HG03521 (cell line): ENCODE data around the gene NAGA.
A peak's percentile ranks its signal among the peaks of the same experiment; 100 is the strongest.
"Not testable (repeated sequence)": the region's sequence is repeated elsewhere in the genome, so short reads cannot be mapped to it uniquely, and the experiment has no call there.

Experiments
- ATAC-seq: cut with Tn5 transposase; IDR thresholded peaks from one replicate; pipeline ENCODE4 v1.9.1; 2021; ENCODE audit warnings: mild to moderate bottlenecking, moderate library complexity; ENCODE audit not compliant: unreplicated experiment

NAGA gene

GRCh38 chr22:42070517-42071422 is at the start of gene NAGA:
Gene NAGA, minus strand, starts transcription at chr22:42070812. Its CDS starts 515 bp downstream, at chr22:42070297.
- peak; percentile 86 for ATAC-seq

GRCh38 chr22:42116848-42117424 is 46.3 kb upstream of the NAGA start:
- no peak for ATAC-seq

DNA sequence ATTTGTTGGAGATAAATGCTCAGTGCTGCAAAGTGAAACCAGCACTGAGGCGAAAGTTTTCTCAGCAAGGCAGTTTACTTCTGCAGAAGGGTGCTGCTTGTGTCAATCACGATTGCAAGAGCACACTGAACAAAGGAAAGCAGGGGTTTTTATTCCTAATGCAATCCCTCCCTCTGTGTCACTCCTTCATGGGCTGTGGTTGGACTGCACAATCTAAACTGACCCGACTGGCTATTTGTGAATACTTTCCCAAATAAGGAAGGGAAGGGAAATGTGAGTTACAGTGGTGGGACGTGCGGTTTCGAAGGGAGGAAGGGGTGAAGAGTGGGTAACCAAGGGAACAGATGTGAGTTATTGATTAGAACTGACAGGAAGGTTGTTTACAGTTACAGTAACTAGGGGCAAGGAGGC is 44.8 kb upstream of the NAGA start:
- ATAC-seq: not testable (repeated sequence)

- ATAC-seq: no peak
Observed at GRCh38 chr22:42114721-42115120, 44.1 kb upstream of the NAGA start.

DNA sequence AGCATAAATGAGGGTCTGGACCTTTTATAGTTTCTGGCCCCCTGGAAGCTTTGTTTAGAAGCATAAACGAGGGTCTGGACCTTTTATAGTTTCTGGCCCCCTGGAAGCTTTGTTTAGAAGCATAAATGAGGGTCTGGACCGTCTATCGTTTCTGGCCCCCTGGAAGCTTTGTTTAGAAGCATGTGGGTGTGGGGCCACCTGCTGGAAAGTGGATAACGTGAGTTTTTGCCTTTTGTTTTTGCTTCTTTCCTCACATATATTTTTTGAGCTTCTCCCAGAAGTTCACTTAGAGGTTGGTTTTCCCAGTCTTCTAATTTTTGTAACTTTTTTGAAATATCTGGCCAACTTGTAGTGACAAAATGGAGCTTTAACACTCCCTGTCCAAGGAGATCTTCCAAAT is 42.2 kb upstream of the NAGA start:
- not testable (repeated sequence) for ATAC-seq

- ATAC-seq: no peak
Observed at GRCh38 chr22:42111798-42112197, 41.2 kb upstream of the NAGA start.

GRCh38 chr22:42108848-42109247 is 38.2 kb upstream of the NAGA start:
- ATAC-seq: no peak

- ATAC-seq: not testable (repeated sequence)
Observed at GRCh38 chr22:42104332-42104860, 33.8 kb upstream of the NAGA start.

DNA sequence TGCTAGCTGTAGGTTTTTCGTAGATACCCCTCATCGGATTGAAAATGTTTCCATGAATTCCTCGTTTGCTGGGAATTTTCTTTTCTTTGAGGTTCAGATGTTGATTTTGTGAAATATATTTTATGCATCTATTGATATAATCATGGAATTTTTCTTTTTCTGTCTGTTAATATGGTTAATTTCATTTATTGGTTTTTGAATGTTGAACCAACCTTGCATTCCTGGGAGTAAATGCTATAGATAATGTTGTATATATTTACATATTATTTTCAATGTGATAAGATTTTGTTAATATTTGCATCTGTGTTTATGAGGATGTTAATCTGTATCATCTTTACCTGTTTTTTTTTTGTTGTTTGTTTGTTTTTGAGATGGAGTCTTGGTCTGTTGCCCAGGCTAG is 30.6 kb upstream of the NAGA start:
- ATAC-seq: no peak

GRCh38 chr22:42091455-42091782 is 20.8 kb upstream of the NAGA start:
- no peak for ATAC-seq

DNA sequence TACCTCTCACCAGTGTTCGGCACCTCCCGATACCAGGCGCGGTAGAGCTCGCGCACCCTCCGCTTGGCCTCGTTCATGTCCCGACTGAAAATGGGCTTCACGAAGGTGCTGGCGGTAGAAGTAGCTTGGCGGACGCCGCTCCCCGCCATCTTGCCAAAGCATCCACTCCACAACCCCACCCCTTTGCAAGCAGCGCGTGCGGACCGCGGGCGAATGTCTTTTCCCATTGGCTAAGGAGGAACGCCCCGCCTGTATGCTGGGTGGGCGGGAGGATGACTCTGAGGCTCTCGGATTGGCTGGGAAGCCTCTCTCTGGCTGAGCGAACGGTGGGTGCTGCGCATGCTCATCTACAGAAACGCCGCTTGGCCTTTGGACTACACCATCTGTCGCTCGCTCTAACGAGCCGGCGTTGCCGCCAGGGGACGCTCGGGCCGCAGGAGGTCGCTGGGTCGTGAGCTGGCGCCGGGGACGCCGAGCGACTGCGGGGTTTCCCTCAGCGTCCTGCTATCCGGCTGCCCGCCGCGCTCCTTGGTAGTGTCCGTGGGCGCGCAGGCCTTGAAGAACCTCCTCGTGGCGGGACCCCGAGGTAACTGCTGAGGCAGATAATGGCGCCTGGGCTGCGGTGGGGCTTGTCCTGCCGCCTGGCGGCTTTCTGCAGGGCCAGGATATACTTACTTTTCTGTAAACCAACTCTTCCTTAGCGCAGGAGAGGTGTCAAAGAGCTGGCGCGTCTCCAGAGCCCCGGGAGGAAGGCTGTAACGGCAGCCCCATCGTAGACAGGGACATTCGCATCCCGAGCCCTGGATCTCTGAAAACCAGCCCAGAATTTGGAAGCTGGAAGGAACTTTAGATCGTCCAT is 20.2 kb upstream of the NAGA start, which contains the start of gene NDUFA6:
TSS of gene NDUFA6 (minus strand) at position 177 of the 859 bp plus-strand sequence. CDS start at position 149, 28 bp downstream.
- peak; percentile 92 for ATAC-seq

DNA sequence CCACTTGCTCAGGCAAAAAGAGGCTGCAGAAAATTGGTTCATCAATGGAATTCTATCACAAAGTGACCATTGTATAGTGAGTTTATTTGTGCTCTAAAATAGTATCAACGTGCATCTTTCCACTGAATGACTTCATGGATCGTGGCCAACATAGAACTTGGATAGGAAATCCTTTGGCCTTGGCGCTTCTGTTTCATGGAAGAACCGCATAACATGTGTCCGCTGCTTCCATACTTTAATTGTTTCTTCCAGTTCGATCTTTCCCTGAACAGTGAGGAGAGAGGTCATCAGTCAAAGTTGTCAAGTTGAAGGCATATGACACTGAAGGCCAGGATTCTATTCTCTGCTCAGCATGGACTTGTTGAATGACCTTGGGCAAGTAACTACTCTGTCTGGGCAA is 15.4 kb upstream of the NAGA start:
- ATAC-seq: no peak

DNA sequence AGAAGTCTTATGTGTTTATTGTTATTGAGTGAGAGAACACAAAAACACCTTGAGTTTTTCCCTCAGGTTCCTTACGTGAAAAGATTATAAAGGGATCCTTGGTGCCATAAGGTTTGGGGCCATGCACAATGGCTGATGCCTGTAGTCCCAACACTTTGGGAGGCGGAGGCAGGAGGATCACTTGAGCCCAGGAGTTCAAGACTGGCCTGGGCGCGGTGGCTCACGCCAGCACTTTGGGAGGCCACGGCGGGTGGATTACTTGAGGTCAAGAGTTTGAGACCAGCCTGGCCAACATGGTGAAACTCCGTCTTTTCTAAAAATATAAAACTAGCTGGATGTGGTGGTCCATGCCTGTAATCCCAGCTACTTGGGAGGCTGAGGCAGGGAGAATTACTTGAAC is 14.3 kb upstream of the NAGA start:
- ATAC-seq: no peak

DNA sequence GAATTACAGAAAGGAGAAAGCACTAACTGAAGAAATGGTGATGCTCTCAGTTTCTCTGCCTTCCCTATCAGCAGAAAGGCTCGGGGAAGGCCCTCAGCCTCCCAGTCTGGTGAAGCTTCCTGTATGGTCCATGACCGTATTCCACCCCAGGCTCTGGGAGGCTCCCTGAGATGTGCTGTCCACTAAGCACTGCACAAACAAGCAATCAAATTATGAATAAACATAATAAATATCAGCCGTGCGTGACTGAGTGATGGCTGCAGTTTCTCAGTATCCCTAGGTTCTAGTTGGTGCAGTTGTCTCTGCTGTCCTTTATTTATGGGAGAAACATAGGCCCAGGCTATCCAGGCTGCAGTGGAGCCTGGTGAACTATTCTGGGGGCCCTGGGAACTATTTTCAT is 12.5 kb upstream of the NAGA start:
- no peak for ATAC-seq

DNA sequence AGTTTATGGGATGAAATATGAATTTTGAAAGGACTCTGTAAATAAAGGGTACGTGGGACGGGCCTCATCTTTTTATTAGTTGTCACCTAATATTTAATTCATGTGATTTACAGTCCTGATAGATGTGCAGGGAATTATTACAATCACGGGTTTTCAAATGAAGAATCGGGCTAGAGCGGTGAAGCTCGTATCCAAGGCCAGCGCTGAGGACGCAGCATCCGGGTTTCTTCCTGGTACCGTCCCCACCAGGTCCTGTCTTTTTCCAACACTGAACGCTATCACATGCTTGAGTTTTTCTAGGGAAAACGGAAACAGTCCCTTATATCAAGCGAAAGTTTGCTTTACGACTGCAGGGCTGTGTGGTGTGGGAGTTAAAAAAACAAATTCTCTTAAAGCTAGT is 9.7 kb upstream of the NAGA start:
- no peak for ATAC-seq

GRCh38 chr22:42079319-42080251 is 9.0 kb upstream of the NAGA start, which contains the start of gene SMDT1:
Gene SMDT1, plus strand, starts transcription at chr22:42079700. Its CDS starts 69 bp downstream, at chr22:42079769.
- peak; percentile 82 for ATAC-seq

DNA sequence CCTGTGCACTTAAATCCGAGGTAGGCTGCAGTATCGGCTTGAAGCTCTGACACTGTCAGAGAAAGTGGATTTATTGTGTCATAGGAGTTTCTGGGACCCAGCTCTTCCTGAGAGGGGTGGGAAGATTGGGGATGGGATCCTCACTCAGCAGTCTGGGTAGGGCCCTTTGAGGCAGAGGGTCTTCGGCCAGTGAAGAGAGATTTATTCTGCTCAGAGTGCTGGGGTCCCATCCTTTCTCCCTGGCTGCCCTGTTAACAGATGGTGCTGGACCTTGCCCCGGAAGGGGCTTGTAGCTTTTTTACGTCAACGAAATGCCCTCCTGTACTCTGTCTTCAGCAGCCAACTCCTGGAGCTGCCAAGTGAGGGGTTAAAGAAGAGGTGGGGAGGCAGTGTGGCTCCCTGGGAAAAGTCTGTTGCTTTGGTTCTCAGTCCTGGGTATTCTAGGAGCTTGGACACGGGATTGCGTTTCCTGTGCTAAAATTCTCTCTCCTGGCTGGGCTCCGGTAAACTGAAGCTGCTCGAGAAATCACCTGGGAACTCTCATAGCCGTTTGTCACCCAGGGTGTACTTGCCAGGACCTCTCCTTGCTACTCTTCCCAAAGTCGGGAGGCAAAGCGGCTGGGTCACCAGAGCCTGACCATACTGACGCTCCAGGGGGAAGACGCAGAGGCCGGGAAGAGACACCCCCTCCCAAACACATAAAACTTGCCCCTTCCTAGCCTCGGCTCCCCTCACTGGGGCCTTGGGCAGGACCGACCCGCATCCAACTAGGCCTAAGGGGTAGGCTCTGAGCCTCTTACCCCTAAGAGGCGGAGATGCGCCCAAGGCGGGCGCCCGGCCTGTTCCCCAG is 8.1 kb upstream of the NAGA start:
- peak; percentile 2 for ATAC-seq

- no peak for ATAC-seq
Observed at GRCh38 chr22:42077486-42078125, 7.0 kb upstream of the NAGA start.
